ENCODE measurements around the gene POU2AF1. TPM values are rescaled to one million over a fixed set of nuclear protein-coding genes. Genes with fewer than 3 reads are reported as not detected.

POU2AF1 gene
- polyA plus RNA-seq, 2 of the 4 experiments (the other 2 are of a cell fraction) = not detected

- no peaks in the 10 kb centered on the region for H3K9me3 ChIP-seq
- no peak for TF ChIP-seq TFCP2L1 (CRISPR knock-in tag; IDR thresholded peaks at IDR 0.05)
- no peak for TF ChIP-seq HMGXB4 (CRISPR knock-in tag; IDR thresholded peaks at IDR 0.05; ENCODE audit: borderline replicate concordance)
- no peak for TF ChIP-seq ZFP36 (IDR thresholded peaks at IDR 0.05; ENCODE audit: borderline replicate concordance, partially characterized antibody)
- no peak for TF ChIP-seq JUNB (IDR thresholded peaks at IDR 0.05)
- 35% methylated on average over 4 of the region's 4 CpGs for WGBS (ENCODE audit: missing lambda C conversion rate)
- FAIRE-seq (no peak), DNase-seq (ENCODE audit: low read depth in 1 of 2, low spot score in 1 of 2) (no peak), ATAC-seq (no peak)
- no peak overlapping the region for H3K4me3 ChIP-seq
- POLR2A ChIA-PET = no interaction called here
- no peaks in the 10 kb centered on the region for H3K4me1 ChIP-seq
- H3K4me2 ChIP-seq = no peak overlapping the region
- H3K27ac ChIP-seq = no peak overlapping the region
- CTCF ChIA-PET = interaction anchor here (1.2 to 7.6 kb wide), 7 partner anchors 12 to 150 kb away, joined by 3 to 52 read pairs (median 4); no protein-coding TSS in a partner anchor
These were observed 48.4 kb upstream of the POU2AF1 start for GRCh38 chr11:111427471-111427912.

GRCh38 chr11:111426617-111427016, 47.5 kb upstream of the POU2AF1 start:
- DNase-seq (ENCODE audit: low read depth in 1 of 2, low spot score in 1 of 2) = no peak
- H3K27ac ChIP-seq = no peak overlapping the region
- no peak overlapping the region for H3K4me2 ChIP-seq
- TF ChIP-seq MAFK (IDR thresholded peaks at IDR 0.05; ENCODE audit: partially characterized antibody) (no peak), CHD4 (IDR thresholded peaks at IDR 0.05; ENCODE audit: borderline replicate concordance) (no peak), MYC (IDR thresholded peaks at IDR 0.05; ENCODE audit: borderline replicate concordance, low read length) (no peak)
- POLR2A ChIA-PET = no interaction called here
- WGBS (ENCODE audit: missing lambda C conversion rate) = 62% methylated on average over 6 of the region's 6 CpGs
- no peaks in the 10 kb centered on the region for H3K9me3 ChIP-seq
- FAIRE-seq = no peak
- CTCF ChIA-PET = interaction anchor here (1.2 to 7.6 kb wide), 5 partner anchors 12 to 144 kb away, joined by 3 to 52 read pairs (median 5); no protein-coding TSS in a partner anchor
- H3K4me3 ChIP-seq = no peak overlapping the region
- no peaks in the 10 kb centered on the region for H3K4me1 ChIP-seq
- no peak for ATAC-seq

GRCh38 chr11:111423250-111423615, 44.2 kb upstream of the POU2AF1 start:
- Histone ChIP-seq H3K27ac (no peak overlapping the region), H3K4me2 (no peak overlapping the region), H3K4me3 (no peak overlapping the region), H3K4me1 (no peaks in the 10 kb centered on the region), H3K9me3 (no peaks in the 10 kb centered on the region)
- CTCF ChIA-PET = interaction anchor here (0.7 to 4.4 kb wide), 18 partner anchors 9 to 162 kb away, joined by 3 to 72 read pairs (median 4); partner anchors contain the start of gene POU2AF3
- no peak for DNase-seq (ENCODE audit: low read depth in 1 of 2, low spot score in 1 of 2)
- peak in 1 of 2 experiments; percentile 51; a peak in 3 of 6 replicates for ATAC-seq
- no peak for FAIRE-seq
- no peak for TF ChIP-seq BHLHE40 (IDR thresholded peaks at IDR 0.05; ENCODE audit: low read depth, low read length)
- TF ChIP-seq ZNF302 (CRISPR knock-in tag; IDR thresholded peaks at IDR 0.05) = no peak
- TF ChIP-seq FOXS1 (CRISPR knock-in tag; IDR thresholded peaks at IDR 0.05) = no peak
- TF ChIP-seq RFX5 (IDR thresholded peaks at IDR 0.05) = no peak
- TF ChIP-seq ZC3H11A (IDR thresholded peaks at IDR 0.05) = no peak
- TF ChIP-seq RAD21 (conservative IDR thresholded peaks at IDR 0.05 in 1 of 2, IDR thresholded peaks at IDR 0.05 in 1 of 2) = no peak
- no peak for TF ChIP-seq HOXB13 (CRISPR knock-in tag; IDR thresholded peaks at IDR 0.05; ENCODE audit: low read depth)
- no peak for TF ChIP-seq KDM5A (IDR thresholded peaks at IDR 0.05)
- no peak for TF ChIP-seq ZSCAN20 (CRISPR knock-in tag; IDR thresholded peaks at IDR 0.05)
- no peak for TF ChIP-seq ESRRA (IDR thresholded peaks at IDR 0.05; ENCODE audit: borderline replicate concordance, low read length)
- no peak for TF ChIP-seq JUNB (IDR thresholded peaks at IDR 0.05)
- no peak for TF ChIP-seq NPAS2 (CRISPR knock-in tag; IDR thresholded peaks at IDR 0.05; ENCODE audit: borderline replicate concordance)
- TF ChIP-seq ZFP36 (IDR thresholded peaks at IDR 0.05; ENCODE audit: borderline replicate concordance, partially characterized antibody) = no peak
- TF ChIP-seq CHD2 (IDR thresholded peaks at IDR 0.05; ENCODE audit: low read length, partially characterized antibody) = no peak
- no peak for TF ChIP-seq HMGXB4 (CRISPR knock-in tag; IDR thresholded peaks at IDR 0.05; ENCODE audit: borderline replicate concordance)
- no peak for TF ChIP-seq HDAC2 (IDR thresholded peaks at IDR 0.05)
- no peak for TF ChIP-seq NR3C1 (IDR thresholded peaks at IDR 0.05)
- TF ChIP-seq HEYL (CRISPR knock-in tag; IDR thresholded peaks at IDR 0.05) = no peak
- TF ChIP-seq GATA3 (IDR thresholded peaks at IDR 0.05; ENCODE audit: borderline replicate concordance) = no peak
- WGBS (ENCODE audit: missing lambda C conversion rate) = 89% methylated on average over 1 of the region's 1 CpG
- POLR2A ChIA-PET = interaction anchor here (0.8 kb wide), 1 partner anchor 141 kb away, joined by 6 read pairs; no protein-coding TSS in a partner anchor
